BE2C (cell line): ENCODE data around the gene PDE9A.

ENCODE experiments used
- DNase-seq: peaks from one replicate; pipeline ENCODE4 v3.0.0-alpha.2; 2020
- H3K27me3 ChIP-seq: fragments of 250-450 bp; sonication (Bioruptor Pico); 2 replicates; pipeline ENCODE4 v1.5.1; 2020; ENCODE audit warnings: mild to moderate bottlenecking
- H3K36me3 ChIP-seq: fragments of 250-450 bp; sonication (Bioruptor Pico); 2 replicates; pipeline ENCODE4 v1.5.1; 2020; ENCODE audit warnings: mild to moderate bottlenecking
- H3K4me1 ChIP-seq: fragments of 250-450 bp; sonication (Bioruptor Pico); 2 replicates; pipeline ENCODE4 v1.5.1; 2020
- H3K4me3 ChIP-seq: 2 replicates; pipeline ENCODE4 v1.5.1; 2011; ENCODE audit warnings: low read depth, low read length
- H3K9me3 ChIP-seq: fragments of 250-450 bp; sonication (Bioruptor Pico); 2 replicates; pipeline ENCODE4 v1.5.1; 2020
- CTCF ChIP-seq: IDR thresholded peaks from 2 replicates; pipeline ENCODE4 v1.5.1; 2012; ENCODE audit warnings: mild to moderate bottlenecking, low read depth, low read length

Gene PDE9A

GRCh38 chr21:42676808-42677207, 23.4 kb downstream of the PDE9A start:
- DNase-seq, result no peak
- no peak overlapping the region for H3K4me3 ChIP-seq
- TF ChIP-seq CTCF, result no peak
- no peaks in the 10 kb centered on the region for H3K27me3 ChIP-seq
- peaks cover 27% of the 10 kb centered on the region for H3K4me1 ChIP-seq
- H3K9me3 ChIP-seq, result no peaks in the 10 kb centered on the region
- no peaks in the 10 kb centered on the region for H3K36me3 ChIP-seq

DNA sequence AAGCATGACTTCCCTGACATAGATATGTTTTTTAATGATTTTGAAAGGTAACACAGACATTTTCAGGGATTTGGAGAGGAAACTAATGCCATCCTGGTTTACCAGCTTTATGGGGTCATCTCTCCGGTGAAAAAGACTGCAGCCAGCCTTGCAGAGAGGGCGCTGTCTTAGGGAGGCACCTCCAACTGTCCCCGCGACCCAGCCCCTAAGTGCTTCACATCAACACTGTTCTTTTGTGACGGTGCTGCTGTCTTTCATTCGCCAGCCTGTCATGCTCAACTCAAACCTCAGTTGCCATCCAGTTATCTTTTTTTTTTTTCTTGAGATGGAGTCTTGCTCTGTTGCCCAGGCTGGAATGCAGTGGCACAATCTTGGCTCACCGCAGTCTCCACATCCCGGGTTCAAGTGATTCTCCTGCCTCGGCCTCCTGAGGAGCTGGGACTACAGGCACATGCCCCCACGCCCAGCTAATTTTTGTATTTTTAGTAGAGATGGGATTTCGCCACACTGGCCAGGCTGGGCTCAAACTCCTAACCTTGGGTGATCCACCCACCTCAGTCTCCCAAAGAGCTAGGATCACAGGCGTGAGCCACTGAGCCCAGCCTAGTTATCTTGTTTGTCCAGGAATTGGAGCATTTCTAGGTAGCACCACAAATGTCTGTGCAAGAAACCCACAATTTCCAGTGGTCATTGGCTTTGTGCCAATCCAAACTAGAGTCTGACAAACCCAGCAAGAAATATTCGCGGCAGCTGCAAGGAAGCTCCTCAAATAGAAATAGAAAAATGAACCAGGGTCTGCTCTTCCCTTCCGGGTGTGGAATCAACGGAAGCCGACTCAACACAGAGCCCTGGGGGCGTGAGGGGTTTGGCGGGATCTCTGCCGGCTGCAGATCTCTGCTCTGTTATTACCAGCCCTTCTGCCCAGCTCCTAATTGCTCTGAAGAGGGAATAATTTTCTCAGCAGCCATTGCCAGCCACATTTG, 24.2 kb downstream of the PDE9A start:
- TF ChIP-seq CTCF, result no peak
- Histone ChIP-seq H3K27me3 (no peaks in the 10 kb centered on the region), H3K4me1 (peaks cover 27% of the 10 kb centered on the region), H3K9me3 (no peaks in the 10 kb centered on the region), H3K4me3 (no peak overlapping the region), H3K36me3 (no peaks in the 10 kb centered on the region)
- DNase-seq, result peak; percentile 76

DNA sequence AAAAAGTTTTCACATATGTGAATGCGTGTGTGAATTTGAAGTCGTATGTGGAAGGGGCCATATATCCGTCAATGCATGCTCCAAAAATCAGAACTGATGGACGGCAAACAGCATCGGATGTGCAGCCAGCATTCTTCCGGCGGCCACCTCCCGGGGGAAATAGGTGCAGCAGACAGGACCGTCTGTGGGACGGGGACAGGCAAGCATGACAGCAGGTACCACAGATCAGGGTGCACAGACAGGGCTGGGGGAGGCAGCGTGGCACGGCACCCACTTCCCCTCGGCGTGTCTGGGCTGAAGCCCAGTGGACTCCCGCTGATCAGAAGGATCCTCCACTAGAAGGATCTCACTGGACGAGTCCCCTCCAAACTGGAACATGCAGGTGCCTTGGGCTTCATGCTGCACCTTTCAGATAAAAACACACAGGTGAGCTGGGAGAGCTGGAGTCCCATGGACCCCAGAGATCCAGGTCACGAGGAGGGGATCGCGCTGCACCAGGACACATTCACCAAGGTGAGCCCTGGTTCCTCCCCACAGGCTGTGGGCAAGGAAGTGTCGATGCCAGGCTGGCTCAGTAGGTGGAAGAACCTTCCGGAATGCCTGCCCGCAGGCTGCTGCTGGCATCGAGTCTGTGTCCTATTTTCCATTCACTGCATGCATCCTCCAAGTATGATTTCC, 25.3 kb downstream of the PDE9A start:
- Histone ChIP-seq H3K4me3 (no peak overlapping the region), H3K27me3 (no peaks in the 10 kb centered on the region), H3K36me3 (no peaks in the 10 kb centered on the region), H3K4me1 (peaks cover 27% of the 10 kb centered on the region), H3K9me3 (no peaks in the 10 kb centered on the region)
- DNase-seq, result no peak
- no peak for TF ChIP-seq CTCF

DNA sequence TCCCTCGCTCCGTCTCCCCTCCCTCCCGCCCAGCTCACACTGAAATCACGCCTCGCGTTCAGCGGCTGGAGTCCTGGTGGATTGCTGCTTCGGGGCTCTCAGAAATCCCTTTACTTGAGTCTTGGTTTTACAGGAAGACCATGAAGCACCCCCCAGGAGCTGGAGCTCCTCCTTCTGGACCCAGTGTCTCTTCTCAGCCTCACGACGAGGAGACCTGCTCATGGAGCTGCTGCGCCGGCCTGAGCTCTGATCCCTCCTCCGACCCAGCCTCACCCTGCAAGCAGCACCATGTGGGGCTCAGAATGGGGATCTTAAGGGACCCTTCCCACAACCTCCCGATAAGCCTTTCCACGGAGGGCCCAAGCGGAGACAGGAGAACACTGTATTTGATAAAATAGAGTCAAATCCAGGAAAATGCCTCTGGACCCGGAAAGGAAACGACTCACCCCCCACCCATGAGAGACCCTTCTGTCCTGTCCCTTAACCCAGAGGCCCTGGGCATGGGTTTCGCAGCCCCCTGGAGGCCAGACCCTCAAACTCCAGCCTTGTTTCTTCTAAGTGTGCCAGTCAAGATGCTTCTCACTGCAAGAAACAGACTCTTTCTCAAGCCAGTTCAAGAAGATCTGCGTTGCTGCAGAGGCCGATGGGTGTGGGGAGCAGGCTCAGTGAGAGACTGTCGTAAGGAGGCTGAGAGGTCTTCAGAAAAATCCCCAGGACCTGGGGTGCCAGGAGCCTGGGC, 26.1 kb downstream of the PDE9A start:
- peak; percentile 25 for TF ChIP-seq CTCF
- Histone ChIP-seq H3K36me3 (no peaks in the 10 kb centered on the region), H3K9me3 (no peaks in the 10 kb centered on the region), H3K4me1 (peaks cover 25% of the 10 kb centered on the region), H3K27me3 (no peaks in the 10 kb centered on the region), H3K4me3 (no peak overlapping the region)
- no peak for DNase-seq

- Histone ChIP-seq H3K36me3 (no peaks in the 10 kb centered on the region), H3K9me3 (no peaks in the 10 kb centered on the region), H3K27me3 (no peaks in the 10 kb centered on the region), H3K4me1 (peaks cover 25% of the 10 kb centered on the region), H3K4me3 (no peak overlapping the region)
- TF ChIP-seq CTCF, result no peak
- DNase-seq, result no peak
These were observed 26.6 kb downstream of the PDE9A start for GRCh38 chr21:42680058-42680330.

DNA sequence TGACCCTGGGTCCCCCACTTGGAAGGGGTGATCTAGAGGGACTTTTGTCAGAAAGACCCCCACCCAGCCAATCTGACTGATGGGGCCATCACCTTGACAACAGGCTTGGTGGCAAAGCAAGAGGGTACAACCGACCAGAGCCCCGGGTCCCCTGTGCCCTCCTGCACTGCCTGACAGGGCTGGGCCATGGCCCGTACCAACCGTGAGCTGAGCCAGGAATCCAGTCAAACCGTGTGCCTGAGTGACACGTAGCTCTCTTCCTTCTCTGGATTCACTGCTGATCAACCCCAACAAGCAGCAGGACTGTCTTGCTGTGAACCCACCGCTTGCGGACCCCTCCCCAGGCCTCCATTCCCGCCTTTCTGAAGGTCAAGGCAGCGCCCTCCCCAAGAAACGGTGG, 27.0 kb downstream of the PDE9A start:
- no peak for DNase-seq
- Histone ChIP-seq H3K4me1 (peaks cover 25% of the 10 kb centered on the region), H3K27me3 (no peaks in the 10 kb centered on the region), H3K9me3 (no peaks in the 10 kb centered on the region), H3K36me3 (no peaks in the 10 kb centered on the region), H3K4me3 (no peak overlapping the region)
- no peak for TF ChIP-seq CTCF
